ENCODE measurements around the gene HAPSTR1.

DNA sequence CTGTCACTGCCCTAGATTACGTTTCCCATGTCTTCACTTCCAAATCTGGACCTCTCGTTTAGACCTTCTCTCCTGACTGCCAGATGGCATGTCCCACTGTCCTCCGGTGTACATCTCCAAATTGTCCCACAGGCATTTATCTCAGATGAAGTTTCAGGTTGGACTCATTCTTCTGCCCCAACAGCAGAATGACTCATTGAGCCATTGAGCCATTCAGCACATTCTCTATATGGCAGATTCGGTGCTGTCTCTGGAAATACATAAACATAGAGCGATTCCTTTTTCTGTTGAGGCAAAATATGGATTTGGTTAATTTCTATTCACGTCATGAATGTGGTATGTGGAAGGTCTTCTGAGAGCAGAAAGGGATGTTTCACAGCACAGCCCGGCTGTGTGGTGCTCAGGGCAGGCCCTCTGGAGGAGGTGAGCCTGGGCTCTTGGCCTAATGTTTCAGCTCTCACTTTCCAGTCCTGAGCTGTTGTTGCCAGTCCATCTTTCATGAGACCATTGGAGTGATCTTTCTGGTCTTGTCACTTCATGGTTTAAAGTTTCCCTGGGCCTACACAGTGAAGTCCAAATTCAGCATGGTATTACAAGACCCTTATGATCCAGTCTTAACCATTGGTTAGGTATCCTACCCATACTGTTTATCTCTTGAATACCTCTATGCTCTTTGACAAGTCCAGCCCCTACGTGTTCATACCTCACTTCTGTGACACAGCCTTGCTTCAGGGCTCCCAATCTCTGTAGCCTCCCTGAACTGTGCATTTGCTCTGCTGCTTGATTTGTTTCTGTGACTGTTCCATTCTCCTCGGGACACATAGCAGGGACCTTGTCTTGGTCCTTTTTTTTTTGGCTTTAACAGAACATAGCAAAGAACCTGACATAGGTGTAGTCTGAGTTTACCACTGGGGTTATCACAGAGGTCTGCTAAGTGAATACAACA, 15.9 kb downstream of the HAPSTR1 start:
- TF ChIP-seq, protein P1, sequence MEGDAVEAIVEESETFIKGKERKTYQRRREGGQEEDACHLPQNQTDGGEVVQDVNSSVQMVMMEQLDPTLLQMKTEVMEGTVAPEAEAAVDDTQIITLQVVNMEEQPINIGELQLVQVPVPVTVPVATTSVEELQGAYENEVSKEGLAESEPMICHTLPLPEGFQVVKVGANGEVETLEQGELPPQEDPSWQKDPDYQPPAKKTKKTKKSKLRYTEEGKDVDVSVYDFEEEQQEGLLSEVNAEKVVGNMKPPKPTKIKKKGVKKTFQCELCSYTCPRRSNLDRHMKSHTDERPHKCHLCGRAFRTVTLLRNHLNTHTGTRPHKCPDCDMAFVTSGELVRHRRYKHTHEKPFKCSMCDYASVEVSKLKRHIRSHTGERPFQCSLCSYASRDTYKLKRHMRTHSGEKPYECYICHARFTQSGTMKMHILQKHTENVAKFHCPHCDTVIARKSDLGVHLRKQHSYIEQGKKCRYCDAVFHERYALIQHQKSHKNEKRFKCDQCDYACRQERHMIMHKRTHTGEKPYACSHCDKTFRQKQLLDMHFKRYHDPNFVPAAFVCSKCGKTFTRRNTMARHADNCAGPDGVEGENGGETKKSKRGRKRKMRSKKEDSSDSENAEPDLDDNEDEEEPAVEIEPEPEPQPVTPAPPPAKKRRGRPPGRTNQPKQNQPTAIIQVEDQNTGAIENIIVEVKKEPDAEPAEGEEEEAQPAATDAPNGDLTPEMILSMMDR (IDR thresholded peaks at IDR 0.05), result no peak
- TF ChIP-seq NPAS2 (CRISPR knock-in tag; IDR thresholded peaks at IDR 0.05; ENCODE audit: borderline replicate concordance), result no peak
- TF ChIP-seq, protein P2, sequence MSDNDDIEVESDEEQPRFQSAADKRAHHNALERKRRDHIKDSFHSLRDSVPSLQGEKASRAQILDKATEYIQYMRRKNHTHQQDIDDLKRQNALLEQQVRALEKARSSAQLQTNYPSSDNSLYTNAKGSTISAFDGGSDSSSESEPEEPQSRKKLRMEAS (IDR thresholded peaks at IDR 0.05), result no peak
- no peak for TF ChIP-seq CHD2 (IDR thresholded peaks at IDR 0.05; ENCODE audit: low read length, partially characterized antibody)
- no peak for TF ChIP-seq RAD21 (conservative IDR thresholded peaks at IDR 0.05 in 1 of 2, IDR thresholded peaks at IDR 0.05 in 1 of 2)
- TF ChIP-seq SMC3 (IDR thresholded peaks at IDR 0.05), result no peak
- TF ChIP-seq RFX5 (IDR thresholded peaks at IDR 0.05), result no peak

Data from A549 (cell line).